ENCODE results near the gene JDP2.

Gene JDP2

GRCh38 chr14:75443203-75443969, 15.6 kb downstream of the JDP2 start:
- Histone ChIP-seq H3K4me1 (ENCODE audit: control insufficient read depth, insufficient read depth, low read length) (peaks cover 12% of the 10 kb centered on the region), H3K9ac (ENCODE audit: low read length) (no peak overlapping the region), H3K36me3 (ENCODE audit: control insufficient read depth, insufficient read depth, low read length) (peaks cover 10% of the 10 kb centered on the region), H3K27me3 (ENCODE audit: control insufficient read depth, insufficient read depth, low read length) (no peaks in the 10 kb centered on the region), H3K4me3 (ENCODE audit: low read length) (no peak overlapping the region), H3K27ac (ENCODE audit: low read depth, low read length) (no peak overlapping the region)

- Histone ChIP-seq H3K9ac (ENCODE audit: low read length) (no peak overlapping the region), H3K27me3 (ENCODE audit: control insufficient read depth, insufficient read depth, low read length) (no peaks in the 10 kb centered on the region), H3K4me1 (ENCODE audit: control insufficient read depth, insufficient read depth, low read length) (peaks cover 24% of the 10 kb centered on the region), H3K4me3 (ENCODE audit: low read length) (no peak overlapping the region), H3K36me3 (ENCODE audit: control insufficient read depth, insufficient read depth, low read length) (peaks cover 10% of the 10 kb centered on the region), H3K27ac (ENCODE audit: low read depth, low read length) (no peak overlapping the region)
Observed at GRCh38 chr14:75445236-75445635, 17.4 kb downstream of the JDP2 start.

GRCh38 chr14:75445963-75446362, 18.1 kb downstream of the JDP2 start:
- Histone ChIP-seq H3K4me3 (ENCODE audit: low read length) (no peak overlapping the region), H3K36me3 (ENCODE audit: control insufficient read depth, insufficient read depth, low read length) (peaks cover 5% of the 10 kb centered on the region), H3K27ac (ENCODE audit: low read depth, low read length) (no peak overlapping the region), H3K9ac (ENCODE audit: low read length) (no peak overlapping the region), H3K4me1 (ENCODE audit: control insufficient read depth, insufficient read depth, low read length) (peaks cover 25% of the 10 kb centered on the region), H3K27me3 (ENCODE audit: control insufficient read depth, insufficient read depth, low read length) (no peaks in the 10 kb centered on the region)

- no peaks in the 10 kb centered on the region for H3K27me3 ChIP-seq (ENCODE audit: control insufficient read depth, insufficient read depth, low read length)
- no peak overlapping the region for H3K27ac ChIP-seq (ENCODE audit: low read depth, low read length)
- peaks cover 3% of the 10 kb centered on the region for H3K36me3 ChIP-seq (ENCODE audit: control insufficient read depth, insufficient read depth, low read length)
- H3K9ac ChIP-seq (ENCODE audit: low read length): no peak overlapping the region
- no peak overlapping the region for H3K4me3 ChIP-seq (ENCODE audit: low read length)
- H3K4me1 ChIP-seq (ENCODE audit: control insufficient read depth, insufficient read depth, low read length): peaks cover 24% of the 10 kb centered on the region
Observed at GRCh38 chr14:75446447-75446846, 18.6 kb downstream of the JDP2 start.

GRCh38 chr14:75448209-75448608, 20.4 kb downstream of the JDP2 start:
- Histone ChIP-seq H3K4me3 (ENCODE audit: low read length) (no peak overlapping the region), H3K36me3 (ENCODE audit: control insufficient read depth, insufficient read depth, low read length) (peaks cover 3% of the 10 kb centered on the region), H3K27ac (ENCODE audit: low read depth, low read length) (no peak overlapping the region), H3K9ac (ENCODE audit: low read length) (no peak overlapping the region), H3K27me3 (ENCODE audit: control insufficient read depth, insufficient read depth, low read length) (no peaks in the 10 kb centered on the region), H3K4me1 (ENCODE audit: control insufficient read depth, insufficient read depth, low read length) (peaks cover 30% of the 10 kb centered on the region)

GRCh38 chr14:75449036-75449435, 21.2 kb downstream of the JDP2 start:
- Histone ChIP-seq H3K4me3 (ENCODE audit: low read length) (no peak overlapping the region), H3K27me3 (ENCODE audit: control insufficient read depth, insufficient read depth, low read length) (no peaks in the 10 kb centered on the region), H3K36me3 (ENCODE audit: control insufficient read depth, insufficient read depth, low read length) (peaks cover 3% of the 10 kb centered on the region), H3K4me1 (ENCODE audit: control insufficient read depth, insufficient read depth, low read length) (peaks cover 37% of the 10 kb centered on the region), H3K27ac (ENCODE audit: low read depth, low read length) (peak overlapping the region; percentile 26), H3K9ac (ENCODE audit: low read length) (no peak overlapping the region)

GRCh38 chr14:75449696-75450095, 21.9 kb downstream of the JDP2 start:
- Histone ChIP-seq H3K4me1 (ENCODE audit: control insufficient read depth, insufficient read depth, low read length) (peaks cover 42% of the 10 kb centered on the region), H3K9ac (ENCODE audit: low read length) (no peak overlapping the region), H3K27ac (ENCODE audit: low read depth, low read length) (peak overlapping the region; percentile 33), H3K36me3 (ENCODE audit: control insufficient read depth, insufficient read depth, low read length) (peaks cover 3% of the 10 kb centered on the region), H3K27me3 (ENCODE audit: control insufficient read depth, insufficient read depth, low read length) (no peaks in the 10 kb centered on the region), H3K4me3 (ENCODE audit: low read length) (no peak overlapping the region)

GRCh38 chr14:75450381-75451276, 22.8 kb downstream of the JDP2 start:
- Histone ChIP-seq H3K27ac (ENCODE audit: low read depth, low read length) (peak overlapping the region; percentile 51), H3K9ac (ENCODE audit: low read length) (no peak overlapping the region), H3K27me3 (ENCODE audit: control insufficient read depth, insufficient read depth, low read length) (no peaks in the 10 kb centered on the region), H3K4me1 (ENCODE audit: control insufficient read depth, insufficient read depth, low read length) (peaks cover 50% of the 10 kb centered on the region), H3K36me3 (ENCODE audit: control insufficient read depth, insufficient read depth, low read length) (peaks cover 3% of the 10 kb centered on the region), H3K4me3 (ENCODE audit: low read length) (peak overlapping the region; percentile 17)

GRCh38 chr14:75452324-75452723, 24.5 kb downstream of the JDP2 start:
- H3K4me1 ChIP-seq (ENCODE audit: control insufficient read depth, insufficient read depth, low read length): peaks cover 61% of the 10 kb centered on the region
- H3K27me3 ChIP-seq (ENCODE audit: control insufficient read depth, insufficient read depth, low read length): no peaks in the 10 kb centered on the region
- H3K27ac ChIP-seq (ENCODE audit: low read depth, low read length): peak overlapping the region; percentile 76
- H3K9ac ChIP-seq (ENCODE audit: low read length): no peak overlapping the region
- no peak overlapping the region for H3K4me3 ChIP-seq (ENCODE audit: low read length)
- peaks cover 3% of the 10 kb centered on the region for H3K36me3 ChIP-seq (ENCODE audit: control insufficient read depth, insufficient read depth, low read length)

GRCh38 chr14:75452900-75453816, 25.3 kb downstream of the JDP2 start:
- Histone ChIP-seq H3K4me3 (ENCODE audit: low read length) (no peak overlapping the region), H3K27ac (ENCODE audit: low read depth, low read length) (peak overlapping the region; percentile 76), H3K4me1 (ENCODE audit: control insufficient read depth, insufficient read depth, low read length) (peaks cover 62% of the 10 kb centered on the region), H3K36me3 (ENCODE audit: control insufficient read depth, insufficient read depth, low read length) (peaks cover 3% of the 10 kb centered on the region), H3K9ac (ENCODE audit: low read length) (no peak overlapping the region), H3K27me3 (ENCODE audit: control insufficient read depth, insufficient read depth, low read length) (no peaks in the 10 kb centered on the region)

- no peak overlapping the region for H3K4me3 ChIP-seq (ENCODE audit: low read length)
- H3K4me1 ChIP-seq (ENCODE audit: control insufficient read depth, insufficient read depth, low read length): peaks cover 63% of the 10 kb centered on the region
- peak overlapping the region; percentile 76 for H3K27ac ChIP-seq (ENCODE audit: low read depth, low read length)
- no peak overlapping the region for H3K9ac ChIP-seq (ENCODE audit: low read length)
- H3K27me3 ChIP-seq (ENCODE audit: control insufficient read depth, insufficient read depth, low read length): no peaks in the 10 kb centered on the region
- H3K36me3 ChIP-seq (ENCODE audit: control insufficient read depth, insufficient read depth, low read length): peaks cover 3% of the 10 kb centered on the region
Observed at GRCh38 chr14:75453817-75454434, 26.1 kb downstream of the JDP2 start.
